Ishikawa (cell line): ENCODE data around the gene PINK1.

ENCODE experiments used
- CEBPB ChIP-seq: IDR thresholded peaks from 2 replicates; pipeline ENCODE4 v1.6.1; 2012
- CREB1 ChIP-seq: IDR thresholded peaks from 2 replicates; pipeline ENCODE4 v1.6.1; 2012; ENCODE audit warnings: low read depth
- EGR1 ChIP-seq: IDR thresholded peaks from 2 replicates; pipeline ENCODE4 v1.6.1; 2012
- EP300 ChIP-seq: IDR thresholded peaks from 2 replicates; pipeline ENCODE4 v1.6.1; 2012; ENCODE audit warnings: borderline replicate concordance
- FOXM1 ChIP-seq: IDR thresholded peaks from 2 replicates; pipeline ENCODE4 v1.6.1; 2012; ENCODE audit warnings: low read depth, borderline replicate concordance
- NFIC ChIP-seq: IDR thresholded peaks from 2 replicates; pipeline ENCODE4 v1.6.1; 2012
- RAD21 ChIP-seq: IDR thresholded peaks from 2 replicates; pipeline ENCODE4 v1.6.1; 2012; ENCODE audit warnings: low read depth
- TAF1 ChIP-seq: IDR thresholded peaks from 2 replicates; pipeline ENCODE4 v1.6.1; 2012; ENCODE audit warnings: low read depth, mild to moderate bottlenecking
- TCF12 ChIP-seq: IDR thresholded peaks from 2 replicates; pipeline ENCODE4 v1.6.1; 2012; ENCODE audit warnings: low read depth
- TEAD4 ChIP-seq: IDR thresholded peaks from 2 replicates; pipeline ENCODE4 v1.6.1; 2012
- YY1 ChIP-seq: IDR thresholded peaks from 2 replicates; pipeline ENCODE4 v1.6.1; 2012; ENCODE audit warnings: low read depth
- ZBTB7A ChIP-seq: IDR thresholded peaks from 2 replicates; pipeline ENCODE4 v1.6.1; 2012; ENCODE audit warnings: low read depth
- TF ChIP-seq, protein P1 (sequence below): IDR thresholded peaks from 2 replicates; pipeline ENCODE4 v1.6.1; 2012
- TF ChIP-seq, protein P2 (sequence below): IDR thresholded peaks from 2 replicates; pipeline ENCODE4 v1.6.1; 2012; ENCODE audit warnings: low read depth, mild to moderate bottlenecking
- TF ChIP-seq, protein P3 (sequence below): IDR thresholded peaks from 2 replicates; pipeline ENCODE4 v1.6.1; 2012

The PINK1 gene

DNA sequence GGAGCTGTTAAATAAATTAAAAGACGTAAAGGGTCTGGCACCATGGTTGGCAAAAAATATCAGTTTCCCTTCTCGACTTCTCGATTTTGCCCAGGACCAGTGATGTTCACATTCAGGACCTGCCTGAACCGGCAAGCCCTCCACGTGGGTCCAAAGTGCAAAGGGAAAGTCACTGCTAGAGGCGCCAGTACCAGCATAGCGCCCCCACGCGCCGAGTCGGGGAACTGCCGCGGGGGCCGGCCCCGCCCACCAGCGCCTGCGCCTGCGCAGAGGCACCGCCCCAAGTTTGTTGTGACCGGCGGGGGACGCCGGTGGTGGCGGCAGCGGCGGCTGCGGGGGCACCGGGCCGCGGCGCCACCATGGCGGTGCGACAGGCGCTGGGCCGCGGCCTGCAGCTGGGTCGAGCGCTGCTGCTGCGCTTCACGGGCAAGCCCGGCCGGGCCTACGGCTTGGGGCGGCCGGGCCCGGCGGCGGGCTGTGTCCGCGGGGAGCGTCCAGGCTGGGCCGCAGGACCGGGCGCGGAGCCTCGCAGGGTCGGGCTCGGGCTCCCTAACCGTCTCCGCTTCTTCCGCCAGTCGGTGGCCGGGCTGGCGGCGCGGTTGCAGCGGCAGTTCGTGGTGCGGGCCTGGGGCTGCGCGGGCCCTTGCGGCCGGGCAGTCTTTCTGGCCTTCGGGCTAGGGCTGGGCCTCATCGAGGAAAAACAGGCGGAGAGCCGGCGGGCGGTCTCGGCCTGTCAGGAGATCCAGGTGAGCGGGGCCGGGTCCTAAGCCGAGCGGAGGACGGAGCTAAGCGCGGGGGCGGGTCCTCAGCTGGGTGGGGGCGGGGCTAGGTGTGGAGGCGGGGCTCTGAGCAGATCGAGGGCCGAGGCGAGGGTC lies at the start of gene PINK1:
Gene PINK1, plus strand, starts transcription at position 269 of the 875 bp plus-strand sequence. Its CDS starts 91 bp downstream, at position 360.
- TF ChIP-seq ZBTB7A (no peak), CREB1 (no peak), NFIC (no peak), TCF12 (no peak), EP300 (no peak), TEAD4 (no peak), EGR1 (0 out of 2 replicates have a peak, but pooled peaks have one; percentile 33), RAD21 (peak; percentile 69), YY1 (no peak), CEBPB (no peak), FOXM1 (no peak), TAF1 (0 out of 2 replicates have a peak, but pooled peaks have one; percentile 35)
- TF ChIP-seq, protein P1, sequence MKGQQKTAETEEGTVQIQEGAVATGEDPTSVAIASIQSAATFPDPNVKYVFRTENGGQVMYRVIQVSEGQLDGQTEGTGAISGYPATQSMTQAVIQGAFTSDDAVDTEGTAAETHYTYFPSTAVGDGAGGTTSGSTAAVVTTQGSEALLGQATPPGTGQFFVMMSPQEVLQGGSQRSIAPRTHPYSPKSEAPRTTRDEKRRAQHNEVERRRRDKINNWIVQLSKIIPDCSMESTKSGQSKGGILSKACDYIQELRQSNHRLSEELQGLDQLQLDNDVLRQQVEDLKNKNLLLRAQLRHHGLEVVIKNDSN, result peak; percentile 58
- TF ChIP-seq, protein P2, sequence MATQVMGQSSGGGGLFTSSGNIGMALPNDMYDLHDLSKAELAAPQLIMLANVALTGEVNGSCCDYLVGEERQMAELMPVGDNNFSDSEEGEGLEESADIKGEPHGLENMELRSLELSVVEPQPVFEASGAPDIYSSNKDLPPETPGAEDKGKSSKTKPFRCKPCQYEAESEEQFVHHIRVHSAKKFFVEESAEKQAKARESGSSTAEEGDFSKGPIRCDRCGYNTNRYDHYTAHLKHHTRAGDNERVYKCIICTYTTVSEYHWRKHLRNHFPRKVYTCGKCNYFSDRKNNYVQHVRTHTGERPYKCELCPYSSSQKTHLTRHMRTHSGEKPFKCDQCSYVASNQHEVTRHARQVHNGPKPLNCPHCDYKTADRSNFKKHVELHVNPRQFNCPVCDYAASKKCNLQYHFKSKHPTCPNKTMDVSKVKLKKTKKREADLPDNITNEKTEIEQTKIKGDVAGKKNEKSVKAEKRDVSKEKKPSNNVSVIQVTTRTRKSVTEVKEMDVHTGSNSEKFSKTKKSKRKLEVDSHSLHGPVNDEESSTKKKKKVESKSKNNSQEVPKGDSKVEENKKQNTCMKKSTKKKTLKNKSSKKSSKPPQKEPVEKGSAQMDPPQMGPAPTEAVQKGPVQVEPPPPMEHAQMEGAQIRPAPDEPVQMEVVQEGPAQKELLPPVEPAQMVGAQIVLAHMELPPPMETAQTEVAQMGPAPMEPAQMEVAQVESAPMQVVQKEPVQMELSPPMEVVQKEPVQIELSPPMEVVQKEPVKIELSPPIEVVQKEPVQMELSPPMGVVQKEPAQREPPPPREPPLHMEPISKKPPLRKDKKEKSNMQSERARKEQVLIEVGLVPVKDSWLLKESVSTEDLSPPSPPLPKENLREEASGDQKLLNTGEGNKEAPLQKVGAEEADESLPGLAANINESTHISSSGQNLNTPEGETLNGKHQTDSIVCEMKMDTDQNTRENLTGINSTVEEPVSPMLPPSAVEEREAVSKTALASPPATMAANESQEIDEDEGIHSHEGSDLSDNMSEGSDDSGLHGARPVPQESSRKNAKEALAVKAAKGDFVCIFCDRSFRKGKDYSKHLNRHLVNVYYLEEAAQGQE, result no peak
- TF ChIP-seq, protein P3, sequence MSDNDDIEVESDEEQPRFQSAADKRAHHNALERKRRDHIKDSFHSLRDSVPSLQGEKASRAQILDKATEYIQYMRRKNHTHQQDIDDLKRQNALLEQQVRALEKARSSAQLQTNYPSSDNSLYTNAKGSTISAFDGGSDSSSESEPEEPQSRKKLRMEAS, result peak; percentile 78

DNA sequence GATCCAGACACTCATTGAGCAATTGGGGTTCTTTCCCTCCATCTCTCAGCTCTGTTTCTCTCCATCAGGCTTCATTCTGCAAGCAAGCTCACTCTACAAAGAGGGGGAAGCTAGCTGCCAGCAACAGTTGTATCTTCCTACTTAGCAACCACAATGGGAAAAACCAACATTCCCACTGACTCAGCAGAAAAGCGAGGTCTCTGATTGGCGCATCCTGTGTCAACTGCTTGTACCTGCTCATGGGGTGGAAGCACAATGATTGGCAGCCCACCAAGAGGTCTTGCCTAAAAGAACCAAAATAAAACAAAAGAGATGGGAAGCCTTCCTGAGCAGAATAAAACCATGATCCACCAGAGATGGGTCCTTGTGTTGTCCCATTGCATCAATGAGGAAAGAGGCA lies 48.4 kb upstream of the PINK1 start:
- no peak for TF ChIP-seq YY1

DNA sequence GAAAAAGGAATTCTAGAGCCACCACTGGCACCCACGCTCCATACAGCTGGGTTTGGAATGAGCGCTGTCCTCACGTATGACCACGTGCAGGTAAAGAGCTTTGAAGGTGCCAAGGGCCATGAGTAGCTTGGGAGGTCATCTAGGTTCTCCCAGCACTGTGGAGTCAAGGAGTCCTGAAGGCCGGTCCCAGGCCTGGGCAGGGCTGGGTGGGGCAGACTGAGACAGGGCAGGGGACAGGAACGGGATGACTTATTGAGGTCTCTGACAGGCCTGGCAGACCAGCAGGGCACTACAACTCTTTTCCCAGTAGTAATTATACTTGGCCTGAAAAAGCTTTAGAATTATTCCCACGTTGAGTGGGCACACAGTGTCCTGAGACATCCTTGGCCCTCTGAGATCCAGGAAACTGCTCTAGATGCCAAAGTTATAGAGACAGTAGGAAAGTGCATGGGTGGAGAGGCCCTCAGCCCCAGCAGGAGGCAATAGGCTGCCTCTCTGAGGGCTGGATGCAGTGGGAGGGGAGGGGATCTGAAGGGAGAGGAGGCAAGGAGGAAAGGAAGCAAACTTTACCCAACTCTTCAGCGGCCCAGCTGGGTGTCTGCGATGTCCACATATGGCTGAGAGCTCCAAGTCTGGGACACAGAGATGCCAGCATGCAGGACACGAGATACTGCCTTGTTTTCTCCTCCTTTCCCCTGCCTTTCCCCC lies 46.2 kb upstream of the PINK1 start:
- TF ChIP-seq EGR1 (no peak), TEAD4 (no peak), FOXM1 (no peak), CEBPB (no peak), CREB1 (no peak), TAF1 (no peak), NFIC (no peak), YY1 (no peak)
- TF ChIP-seq, protein P3, result no peak
- TF ChIP-seq, protein P1, result no peak

DNA sequence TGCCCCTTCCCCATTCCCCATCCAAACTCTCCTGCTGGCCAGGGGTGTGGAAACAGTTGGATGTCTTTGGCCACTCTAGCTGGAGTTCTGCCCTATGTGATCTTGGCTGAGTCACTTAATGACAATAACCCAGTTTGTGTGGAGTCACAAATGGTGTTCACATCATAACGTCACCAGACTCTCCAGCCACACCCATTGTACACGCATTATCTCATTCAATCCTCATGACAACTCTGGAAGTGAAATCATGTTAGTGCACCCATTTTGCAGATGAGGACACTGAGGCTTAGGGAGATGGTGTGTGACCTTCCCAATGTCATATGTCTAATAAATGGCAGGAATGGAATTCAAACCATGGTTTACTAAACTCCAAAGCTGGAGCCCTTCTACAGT lies 45.6 kb upstream of the PINK1 start:
- TF ChIP-seq NFIC (no peak), EGR1 (no peak), FOXM1 (no peak), TCF12 (no peak), ZBTB7A (no peak), CREB1 (no peak), CEBPB (no peak), TAF1 (no peak), RAD21 (no peak), YY1 (no peak), TEAD4 (no peak), EP300 (no peak)
- TF ChIP-seq, protein P1, result no peak
- TF ChIP-seq, protein P2, result no peak
- TF ChIP-seq, protein P3, result no peak
